ENCODE results near the gene FAM174C. TPM values are rescaled to one million over a fixed set of nuclear protein-coding genes. Genes with fewer than 3 reads are reported as not detected.

FAM174C gene
- total and polyA plus RNA-seq, 7 donors: 9.0 to 88.8 (median 18.1) TPM

- DNase-seq: no peak
- ATAC-seq: no peak
- Histone ChIP-seq H3K4me1 (peaks cover 5% of the 10 kb centered on the region), H3K4me3 (no peak overlapping the region), H3K27ac (no peak overlapping the region), H3K27me3 (ENCODE audit: insufficient read depth in 3 of 3, low read length in 2 of 3) (peaks cover 0 to 84% (median 38%) of the 10 kb centered on the region in 3 donors), H3K9me3 (no peaks in the 10 kb centered on the region), H3K36me3 (ENCODE audit: insufficient read depth in 1 of 2, low read depth in 1 of 2) (no peaks in the 10 kb centered on the region)
- no peak for TF ChIP-seq CTCF (IDR thresholded peaks at IDR 0.05)
- WGBS, 3 donors: 82 to 87% (median 84%) methylated on average over 22 to 24 of the region's 24 CpGs
- intact Hi-C loops (cut with DNase I): no loop called here
These were observed 14.9 kb downstream of the FAM174C start for GRCh38 chr19:1290196-1290702.

- H3K27ac ChIP-seq: no peak overlapping the region
- WGBS, 3 donors: 63 to 67% (median 66%) methylated on average over 35 to 40 of the region's 40 CpGs
- no peak for TF ChIP-seq CTCF (IDR thresholded peaks at IDR 0.05)
- DNase-seq (no peak), ATAC-seq (no peak)
- H3K36me3 ChIP-seq (ENCODE audit: insufficient read depth in 1 of 2, low read depth in 1 of 2): no peaks in the 10 kb centered on the region
- peaks cover 0 to 89% (median 38%) of the 10 kb centered on the region in 3 donors for H3K27me3 ChIP-seq (ENCODE audit: insufficient read depth in 3 of 3, low read length in 2 of 3)
- H3K4me3 ChIP-seq: no peak overlapping the region
- H3K4me1 ChIP-seq: peaks cover 5% of the 10 kb centered on the region
- no peaks in the 10 kb centered on the region for H3K9me3 ChIP-seq
- intact Hi-C loops (cut with DNase I): no loop called here
These were observed 15.6 kb downstream of the FAM174C start for GRCh38 chr19:1290703-1291651.

GRCh38 chr19:1291761-1292418 is 16.6 kb downstream of the FAM174C start:
- Histone ChIP-seq H3K36me3 (ENCODE audit: insufficient read depth in 1 of 2, low read depth in 1 of 2) (no peaks in the 10 kb centered on the region), H3K9me3 (no peaks in the 10 kb centered on the region), H3K27ac (no peak overlapping the region), H3K27me3 (ENCODE audit: insufficient read depth in 3 of 3, low read length in 2 of 3) (peaks cover 0 to 88% (median 31%) of the 10 kb centered on the region in 3 donors), H3K4me1 (no peaks in the 10 kb centered on the region), H3K4me3 (no peak overlapping the region)
- TF ChIP-seq CTCF (IDR thresholded peaks at IDR 0.05): no peak
- intact Hi-C loops (cut with DNase I): no loop called here
- DNase-seq (no peak), ATAC-seq (no peak)
- WGBS, 3 donors: 38 to 42% (median 39%) methylated on average over 24 to 25 of the region's 25 CpGs

- no peaks in the 10 kb centered on the region for H3K4me1 ChIP-seq
- no peak overlapping the region for H3K27ac ChIP-seq
- no peaks in the 10 kb centered on the region for H3K36me3 ChIP-seq (ENCODE audit: insufficient read depth in 1 of 2, low read depth in 1 of 2)
- ATAC-seq (no peak), DNase-seq (no peak)
- WGBS, 3 donors: 79 to 87% (median 80%) methylated on average over 17 of the region's 17 CpGs
- H3K4me3 ChIP-seq: no peak overlapping the region
- H3K27me3 ChIP-seq (ENCODE audit: insufficient read depth in 3 of 3, low read length in 2 of 3): peaks cover 0 to 81% (median 25%) of the 10 kb centered on the region in 3 donors
- no peak for TF ChIP-seq CTCF (IDR thresholded peaks at IDR 0.05)
- H3K9me3 ChIP-seq: no peaks in the 10 kb centered on the region
- intact Hi-C loops (cut with DNase I): no loop called here
These were observed 17.3 kb downstream of the FAM174C start for GRCh38 chr19:1292419-1293151.
